ENCODE measurements around the gene PAX2. TPM values are rescaled to one million over a fixed set of nuclear protein-coding genes. Genes with fewer than 3 reads are reported as not detected.

PAX2 gene
- total RNA-seq, 1 donor from 2014 or later, result 0.23 TPM

DNA sequence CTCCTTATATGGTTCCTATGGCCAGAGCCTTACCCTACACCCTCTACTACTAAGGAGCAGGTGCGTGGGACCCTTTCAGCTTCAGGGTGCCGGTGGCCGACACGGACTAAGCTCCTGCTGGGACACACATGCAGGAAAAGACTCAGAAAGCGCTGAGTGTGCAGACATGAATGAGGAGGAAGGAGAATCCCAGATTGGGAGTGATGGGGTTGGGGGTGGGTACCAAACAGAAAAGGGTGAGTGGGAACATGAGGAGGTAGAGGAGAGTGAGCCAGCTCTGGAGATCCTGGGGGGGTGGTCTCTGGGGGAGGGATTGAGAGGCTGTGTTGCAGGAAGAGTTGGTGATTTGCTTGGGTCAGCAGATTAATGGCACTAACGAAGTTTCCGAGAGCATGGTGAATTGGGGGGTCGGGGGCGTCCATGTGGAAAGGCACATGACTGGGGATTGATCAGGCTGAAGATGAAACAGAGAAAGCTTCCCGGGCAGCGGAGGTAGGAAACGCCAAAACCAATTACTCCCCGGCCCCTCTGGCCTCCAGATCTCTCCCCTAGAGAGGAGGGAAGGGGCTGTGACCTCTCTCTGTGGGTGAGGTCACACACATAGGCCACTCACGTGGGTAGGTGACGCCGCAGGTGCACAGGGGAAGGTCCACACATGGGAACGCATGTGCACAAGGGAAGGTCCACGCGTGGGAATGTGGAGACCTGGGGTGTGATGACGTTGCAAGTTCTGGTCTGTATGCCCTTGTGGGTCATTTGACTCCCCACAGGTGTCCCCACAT, 129.5 kb downstream of the PAX2 start:
- FAIRE-seq, result no peak
- Mint-ChIP-seq H3K4me1 (ENCODE audit: low read depth, unreplicated experiment) (peaks cover 10% of the 10 kb centered on the region), H3K9me3 (ENCODE audit: unreplicated experiment) (no peaks in the 10 kb centered on the region), H3K27me3 (ENCODE audit: low read depth, unreplicated experiment) (peaks cover 59% of the 10 kb centered on the region), H3K36me3 (ENCODE audit: low read depth, unreplicated experiment) (peaks cover 2% of the 10 kb centered on the region), H3K4me3 (ENCODE audit: unreplicated experiment) (no peak overlapping the region), H3K27ac (ENCODE audit: unreplicated experiment) (no peak overlapping the region)
- H3K27me3 ChIP-seq (ENCODE audit: insufficient read depth, low read length), result no peaks in the 10 kb centered on the region
- H3K4me1 ChIP-seq (ENCODE audit: insufficient read depth, low read length), result peaks cover 29% of the 10 kb centered on the region
- H3K9me3 ChIP-seq (ENCODE audit: insufficient read depth, low read depth, low read length), result no peaks in the 10 kb centered on the region
- H4K20me1 ChIP-seq (ENCODE audit: insufficient read depth, low read length), result no peaks in the 10 kb centered on the region
- no peak for DNase-seq (ENCODE audit: low read depth)
- no peak overlapping the region for H3K4me3 ChIP-seq (ENCODE audit: insufficient read depth, low read depth, low read length)
- H3K27ac ChIP-seq (ENCODE audit: low read depth, low read length), result no peak overlapping the region
- H3K4me2 ChIP-seq (ENCODE audit: low read length), result no peak overlapping the region
- no peak for TF ChIP-seq EZH2 (IDR thresholded peaks at IDR 0.05; ENCODE audit: insufficient read depth, low read length)
- TF ChIP-seq, protein P1, sequence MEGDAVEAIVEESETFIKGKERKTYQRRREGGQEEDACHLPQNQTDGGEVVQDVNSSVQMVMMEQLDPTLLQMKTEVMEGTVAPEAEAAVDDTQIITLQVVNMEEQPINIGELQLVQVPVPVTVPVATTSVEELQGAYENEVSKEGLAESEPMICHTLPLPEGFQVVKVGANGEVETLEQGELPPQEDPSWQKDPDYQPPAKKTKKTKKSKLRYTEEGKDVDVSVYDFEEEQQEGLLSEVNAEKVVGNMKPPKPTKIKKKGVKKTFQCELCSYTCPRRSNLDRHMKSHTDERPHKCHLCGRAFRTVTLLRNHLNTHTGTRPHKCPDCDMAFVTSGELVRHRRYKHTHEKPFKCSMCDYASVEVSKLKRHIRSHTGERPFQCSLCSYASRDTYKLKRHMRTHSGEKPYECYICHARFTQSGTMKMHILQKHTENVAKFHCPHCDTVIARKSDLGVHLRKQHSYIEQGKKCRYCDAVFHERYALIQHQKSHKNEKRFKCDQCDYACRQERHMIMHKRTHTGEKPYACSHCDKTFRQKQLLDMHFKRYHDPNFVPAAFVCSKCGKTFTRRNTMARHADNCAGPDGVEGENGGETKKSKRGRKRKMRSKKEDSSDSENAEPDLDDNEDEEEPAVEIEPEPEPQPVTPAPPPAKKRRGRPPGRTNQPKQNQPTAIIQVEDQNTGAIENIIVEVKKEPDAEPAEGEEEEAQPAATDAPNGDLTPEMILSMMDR (IDR thresholded peaks at IDR 0.05; ENCODE audit: insufficient read depth, low read depth, low read length), result no peak
- no peak overlapping the region for H2AFZ ChIP-seq (ENCODE audit: low read depth, low read length)
- no peaks in the 10 kb centered on the region for H3K36me3 ChIP-seq (ENCODE audit: insufficient read depth, low read length)
- H3K9ac ChIP-seq (ENCODE audit: low read length), result no peak overlapping the region
- H3K79me2 ChIP-seq (ENCODE audit: insufficient read depth, low read length), result no peaks in the 10 kb centered on the region

DNA sequence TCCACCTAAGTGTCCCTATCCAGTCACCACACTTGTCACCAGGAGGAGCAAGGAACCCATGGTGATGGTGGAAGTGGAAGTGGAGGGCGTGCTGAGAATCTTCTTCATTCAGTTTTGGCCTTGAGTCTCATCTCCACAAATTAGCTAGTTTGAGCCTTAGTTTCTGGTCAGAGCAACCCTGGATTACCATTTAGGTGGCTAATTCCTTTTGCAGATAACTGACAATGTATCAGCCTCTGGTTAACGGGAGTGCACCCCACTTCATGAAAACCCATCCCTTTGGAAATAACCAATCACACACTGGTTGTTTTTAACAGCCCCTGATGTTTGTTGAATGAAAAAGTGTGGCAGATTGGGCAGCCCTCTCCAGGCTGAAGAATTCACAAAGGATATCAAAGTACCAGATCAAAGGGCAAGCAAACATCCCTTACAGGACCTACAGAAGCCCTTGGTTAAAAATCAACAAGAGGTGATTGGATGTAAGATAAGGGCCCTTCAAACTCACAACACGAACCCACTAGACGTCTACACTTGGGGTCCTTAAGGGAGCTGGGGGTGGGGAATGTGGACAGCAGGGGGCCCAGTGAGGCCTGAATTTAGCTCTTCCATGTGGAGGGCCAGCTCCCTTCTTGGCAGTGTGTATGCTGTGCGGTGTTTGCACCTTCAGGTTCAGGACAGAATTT, 130.2 kb downstream of the PAX2 start:
- no peaks in the 10 kb centered on the region for H3K79me2 ChIP-seq (ENCODE audit: insufficient read depth, low read length)
- H3K4me3 Mint-ChIP-seq (ENCODE audit: unreplicated experiment), result no peak overlapping the region
- H3K36me3 Mint-ChIP-seq (ENCODE audit: low read depth, unreplicated experiment), result peaks cover 2% of the 10 kb centered on the region
- H3K9me3 Mint-ChIP-seq (ENCODE audit: unreplicated experiment), result no peaks in the 10 kb centered on the region
- peaks cover 29% of the 10 kb centered on the region for H3K4me1 ChIP-seq (ENCODE audit: insufficient read depth, low read length)
- peaks cover 10% of the 10 kb centered on the region for H3K4me1 Mint-ChIP-seq (ENCODE audit: low read depth, unreplicated experiment)
- H3K27me3 ChIP-seq (ENCODE audit: insufficient read depth, low read length), result no peaks in the 10 kb centered on the region
- H4K20me1 ChIP-seq (ENCODE audit: insufficient read depth, low read length), result no peaks in the 10 kb centered on the region
- H3K9me3 ChIP-seq (ENCODE audit: insufficient read depth, low read depth, low read length), result no peaks in the 10 kb centered on the region
- H3K36me3 ChIP-seq (ENCODE audit: insufficient read depth, low read length), result no peaks in the 10 kb centered on the region
- H2AFZ ChIP-seq (ENCODE audit: low read depth, low read length), result no peak overlapping the region
- TF ChIP-seq, protein P1 (IDR thresholded peaks at IDR 0.05; ENCODE audit: insufficient read depth, low read depth, low read length), result no peak
- no peak for TF ChIP-seq EZH2 (IDR thresholded peaks at IDR 0.05; ENCODE audit: insufficient read depth, low read length)
- no peak overlapping the region for H3K4me3 ChIP-seq (ENCODE audit: insufficient read depth, low read depth, low read length)
- H3K27ac Mint-ChIP-seq (ENCODE audit: unreplicated experiment), result no peak overlapping the region
- H3K4me2 ChIP-seq (ENCODE audit: low read length), result no peak overlapping the region
- peaks cover 64% of the 10 kb centered on the region for H3K27me3 Mint-ChIP-seq (ENCODE audit: low read depth, unreplicated experiment)
- DNase-seq (ENCODE audit: low read depth) (no peak), FAIRE-seq (no peak)
- H3K27ac ChIP-seq (ENCODE audit: low read depth, low read length), result no peak overlapping the region
- H3K9ac ChIP-seq (ENCODE audit: low read length), result no peak overlapping the region

All from astrocyte (in vitro differentiated cells and primary cell).